ENCODE results near the gene CD320.

DNA sequence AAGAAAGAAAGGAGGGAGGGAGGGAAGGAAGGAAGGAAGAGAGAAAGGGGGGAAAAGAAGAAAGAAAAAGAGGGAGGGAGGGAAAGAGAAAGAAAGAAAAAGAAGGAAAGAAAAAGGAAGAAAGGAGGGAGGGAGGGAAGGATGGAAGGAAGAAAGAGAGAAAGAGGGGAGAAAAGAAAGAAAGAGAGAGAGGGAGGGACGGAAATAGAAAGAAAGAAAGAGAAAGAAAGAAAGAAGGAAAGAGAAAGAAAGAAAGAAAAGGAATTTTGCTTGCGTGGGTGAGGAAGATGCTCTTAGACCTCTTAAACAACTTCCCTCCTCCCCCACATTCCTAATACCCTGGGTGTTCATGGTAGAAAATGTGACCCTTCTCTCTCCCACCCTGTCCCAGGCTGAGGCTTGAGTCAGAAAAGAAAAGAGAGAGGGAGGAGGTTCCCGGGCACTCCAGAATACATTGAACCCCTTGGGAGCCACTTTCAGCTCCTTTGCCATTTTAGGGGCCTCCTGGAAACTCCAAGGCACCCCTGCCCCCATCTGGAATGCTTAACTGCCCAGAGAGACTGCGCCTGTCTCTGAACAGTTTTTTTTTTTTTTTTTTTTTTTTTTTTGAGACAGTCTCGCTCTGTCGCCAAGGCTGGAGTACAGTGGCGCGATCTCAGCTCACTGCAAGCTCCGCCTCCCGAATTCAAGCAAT, 44.1 kb upstream of the CD320 start:
- no peak for TF ChIP-seq CTCF (conservative IDR thresholded peaks at IDR 0.05; ENCODE audit: low read depth, low read length)
- TF ChIP-seq EZH2 (IDR thresholded peaks at IDR 0.05; ENCODE audit: borderline replicate concordance, low read depth, low read length, poor library complexity, severe bottlenecking) = no peak

Data from A673 (cell line).